Liver (tissue), 3 donors: Measurements from ENCODE around the gene ADGRV1.

ENCODE experiments used
- ATF3 ChIP-seq: IDR thresholded peaks from 2 replicates; pipeline ENCODE4 v1.6.1; 2016; ENCODE audit warnings: antibody characterized with exemption
- CTCF ChIP-seq: fragments of 150-350 bp; IDR thresholded peaks from 2 replicates; pipeline ENCODE4 v1.5.1; 2017; ENCODE audit warnings: improper control_type of control experiment, low read depth, low read length; ENCODE audit not compliant: missing input control
- RAD21 ChIP-seq, 2 donors: IDR thresholded peaks; 2 replicates each; pipeline ENCODE4 v1.6.1; 2016; ENCODE audit warnings: antibody characterized with exemption in 2 of 2, mild to moderate bottlenecking in 2 of 2
- TAF1 ChIP-seq: conservative IDR thresholded peaks from 2 replicates; pipeline ENCODE4 v1.6.1; 2016; ENCODE audit warnings: antibody characterized with exemption, mild to moderate bottlenecking
- TF ChIP-seq, protein P1 (sequence below): IDR thresholded peaks from 2 replicates; pipeline ENCODE4 v1.6.1; 2016; ENCODE audit warnings: antibody characterized with exemption, mild to moderate bottlenecking
- donor health status: healthy.
- donor health status: healthy.

GRCh38 chr5:91103353-91104061, 544.9 kb downstream of the ADGRV1 start:
- TF ChIP-seq CTCF (no peak), TAF1 (no peak), ATF3 (no peak), RAD21 (IDR thresholded peaks at IDR 0.05) (no peak)
- TF ChIP-seq, protein P1, sequence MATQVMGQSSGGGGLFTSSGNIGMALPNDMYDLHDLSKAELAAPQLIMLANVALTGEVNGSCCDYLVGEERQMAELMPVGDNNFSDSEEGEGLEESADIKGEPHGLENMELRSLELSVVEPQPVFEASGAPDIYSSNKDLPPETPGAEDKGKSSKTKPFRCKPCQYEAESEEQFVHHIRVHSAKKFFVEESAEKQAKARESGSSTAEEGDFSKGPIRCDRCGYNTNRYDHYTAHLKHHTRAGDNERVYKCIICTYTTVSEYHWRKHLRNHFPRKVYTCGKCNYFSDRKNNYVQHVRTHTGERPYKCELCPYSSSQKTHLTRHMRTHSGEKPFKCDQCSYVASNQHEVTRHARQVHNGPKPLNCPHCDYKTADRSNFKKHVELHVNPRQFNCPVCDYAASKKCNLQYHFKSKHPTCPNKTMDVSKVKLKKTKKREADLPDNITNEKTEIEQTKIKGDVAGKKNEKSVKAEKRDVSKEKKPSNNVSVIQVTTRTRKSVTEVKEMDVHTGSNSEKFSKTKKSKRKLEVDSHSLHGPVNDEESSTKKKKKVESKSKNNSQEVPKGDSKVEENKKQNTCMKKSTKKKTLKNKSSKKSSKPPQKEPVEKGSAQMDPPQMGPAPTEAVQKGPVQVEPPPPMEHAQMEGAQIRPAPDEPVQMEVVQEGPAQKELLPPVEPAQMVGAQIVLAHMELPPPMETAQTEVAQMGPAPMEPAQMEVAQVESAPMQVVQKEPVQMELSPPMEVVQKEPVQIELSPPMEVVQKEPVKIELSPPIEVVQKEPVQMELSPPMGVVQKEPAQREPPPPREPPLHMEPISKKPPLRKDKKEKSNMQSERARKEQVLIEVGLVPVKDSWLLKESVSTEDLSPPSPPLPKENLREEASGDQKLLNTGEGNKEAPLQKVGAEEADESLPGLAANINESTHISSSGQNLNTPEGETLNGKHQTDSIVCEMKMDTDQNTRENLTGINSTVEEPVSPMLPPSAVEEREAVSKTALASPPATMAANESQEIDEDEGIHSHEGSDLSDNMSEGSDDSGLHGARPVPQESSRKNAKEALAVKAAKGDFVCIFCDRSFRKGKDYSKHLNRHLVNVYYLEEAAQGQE = no peak
